Neural progenitor cell (in vitro differentiated cells): ENCODE data around the gene RHBDL1.

Experiments
- CTCF ChIP-seq: fragments of 200-600 bp; sonication (generic); IDR thresholded peaks from 2 replicates; pipeline ENCODE4 v1.5.1; 2017; ENCODE audit warnings: antibody characterized with exemption, mild to moderate bottlenecking
- EZH2phosphoT487 ChIP-seq: fragments of 200-600 bp; sonication (generic); IDR thresholded peaks from 2 replicates; pipeline ENCODE4 v1.6.1; 2017; ENCODE audit warnings: antibody characterized with exemption

- TF ChIP-seq CTCF (no peak), EZH2phosphoT487 (no peak)
These were observed 28.7 kb upstream of the RHBDL1 start for GRCh38 chr16:646679-647172.
